ENCODE data around the gene SOX6.

DNA sequence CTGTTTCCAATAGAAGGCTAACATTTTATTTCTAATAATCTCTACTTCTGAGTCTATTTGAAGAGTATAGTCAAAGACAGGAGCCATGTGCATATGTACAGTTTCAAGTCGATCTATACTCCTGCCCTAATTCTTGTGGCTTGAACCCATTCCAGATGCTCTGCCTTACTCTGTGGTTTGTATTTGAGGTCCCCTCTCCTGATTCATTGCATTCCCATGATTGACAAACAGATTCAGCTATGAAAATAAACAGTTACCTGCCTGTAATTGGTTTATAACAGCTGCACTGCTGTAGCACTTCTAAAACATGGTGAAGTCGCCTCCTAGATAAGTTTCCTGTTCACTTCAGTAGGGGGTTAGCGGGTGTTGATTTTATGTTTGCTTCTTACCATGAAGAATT lies 138.7 kb downstream of the SOX6 start:
- TF ChIP-seq, protein P1, sequence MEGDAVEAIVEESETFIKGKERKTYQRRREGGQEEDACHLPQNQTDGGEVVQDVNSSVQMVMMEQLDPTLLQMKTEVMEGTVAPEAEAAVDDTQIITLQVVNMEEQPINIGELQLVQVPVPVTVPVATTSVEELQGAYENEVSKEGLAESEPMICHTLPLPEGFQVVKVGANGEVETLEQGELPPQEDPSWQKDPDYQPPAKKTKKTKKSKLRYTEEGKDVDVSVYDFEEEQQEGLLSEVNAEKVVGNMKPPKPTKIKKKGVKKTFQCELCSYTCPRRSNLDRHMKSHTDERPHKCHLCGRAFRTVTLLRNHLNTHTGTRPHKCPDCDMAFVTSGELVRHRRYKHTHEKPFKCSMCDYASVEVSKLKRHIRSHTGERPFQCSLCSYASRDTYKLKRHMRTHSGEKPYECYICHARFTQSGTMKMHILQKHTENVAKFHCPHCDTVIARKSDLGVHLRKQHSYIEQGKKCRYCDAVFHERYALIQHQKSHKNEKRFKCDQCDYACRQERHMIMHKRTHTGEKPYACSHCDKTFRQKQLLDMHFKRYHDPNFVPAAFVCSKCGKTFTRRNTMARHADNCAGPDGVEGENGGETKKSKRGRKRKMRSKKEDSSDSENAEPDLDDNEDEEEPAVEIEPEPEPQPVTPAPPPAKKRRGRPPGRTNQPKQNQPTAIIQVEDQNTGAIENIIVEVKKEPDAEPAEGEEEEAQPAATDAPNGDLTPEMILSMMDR (conservative IDR thresholded peaks at IDR 0.05; ENCODE audit: low read depth in 2 of 2): no peak
- TF ChIP-seq POLR2AphosphoS5 (IDR thresholded peaks at IDR 0.05; ENCODE audit: low read depth) (no peak), EZH2 (IDR thresholded peaks at IDR 0.05; ENCODE audit: low read depth, unreplicated experiment) (no peak), CREB1 (CRISPR knock-in tag; IDR thresholded peaks at IDR 0.05; ENCODE audit: low read depth) (no peak), JUNB (IDR thresholded peaks at IDR 0.05; ENCODE audit: unreplicated experiment) (no peak), ZNF331 (CRISPR knock-in tag; IDR thresholded peaks at IDR 0.05; ENCODE audit: low read depth) (no peak), EZH2phosphoT487 (IDR thresholded peaks at IDR 0.05; ENCODE audit: unreplicated experiment) (no peak)
- TF ChIP-seq, protein P2, sequence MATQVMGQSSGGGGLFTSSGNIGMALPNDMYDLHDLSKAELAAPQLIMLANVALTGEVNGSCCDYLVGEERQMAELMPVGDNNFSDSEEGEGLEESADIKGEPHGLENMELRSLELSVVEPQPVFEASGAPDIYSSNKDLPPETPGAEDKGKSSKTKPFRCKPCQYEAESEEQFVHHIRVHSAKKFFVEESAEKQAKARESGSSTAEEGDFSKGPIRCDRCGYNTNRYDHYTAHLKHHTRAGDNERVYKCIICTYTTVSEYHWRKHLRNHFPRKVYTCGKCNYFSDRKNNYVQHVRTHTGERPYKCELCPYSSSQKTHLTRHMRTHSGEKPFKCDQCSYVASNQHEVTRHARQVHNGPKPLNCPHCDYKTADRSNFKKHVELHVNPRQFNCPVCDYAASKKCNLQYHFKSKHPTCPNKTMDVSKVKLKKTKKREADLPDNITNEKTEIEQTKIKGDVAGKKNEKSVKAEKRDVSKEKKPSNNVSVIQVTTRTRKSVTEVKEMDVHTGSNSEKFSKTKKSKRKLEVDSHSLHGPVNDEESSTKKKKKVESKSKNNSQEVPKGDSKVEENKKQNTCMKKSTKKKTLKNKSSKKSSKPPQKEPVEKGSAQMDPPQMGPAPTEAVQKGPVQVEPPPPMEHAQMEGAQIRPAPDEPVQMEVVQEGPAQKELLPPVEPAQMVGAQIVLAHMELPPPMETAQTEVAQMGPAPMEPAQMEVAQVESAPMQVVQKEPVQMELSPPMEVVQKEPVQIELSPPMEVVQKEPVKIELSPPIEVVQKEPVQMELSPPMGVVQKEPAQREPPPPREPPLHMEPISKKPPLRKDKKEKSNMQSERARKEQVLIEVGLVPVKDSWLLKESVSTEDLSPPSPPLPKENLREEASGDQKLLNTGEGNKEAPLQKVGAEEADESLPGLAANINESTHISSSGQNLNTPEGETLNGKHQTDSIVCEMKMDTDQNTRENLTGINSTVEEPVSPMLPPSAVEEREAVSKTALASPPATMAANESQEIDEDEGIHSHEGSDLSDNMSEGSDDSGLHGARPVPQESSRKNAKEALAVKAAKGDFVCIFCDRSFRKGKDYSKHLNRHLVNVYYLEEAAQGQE (IDR thresholded peaks at IDR 0.05; ENCODE audit: unreplicated experiment): no peak
- TF ChIP-seq, protein P3, sequence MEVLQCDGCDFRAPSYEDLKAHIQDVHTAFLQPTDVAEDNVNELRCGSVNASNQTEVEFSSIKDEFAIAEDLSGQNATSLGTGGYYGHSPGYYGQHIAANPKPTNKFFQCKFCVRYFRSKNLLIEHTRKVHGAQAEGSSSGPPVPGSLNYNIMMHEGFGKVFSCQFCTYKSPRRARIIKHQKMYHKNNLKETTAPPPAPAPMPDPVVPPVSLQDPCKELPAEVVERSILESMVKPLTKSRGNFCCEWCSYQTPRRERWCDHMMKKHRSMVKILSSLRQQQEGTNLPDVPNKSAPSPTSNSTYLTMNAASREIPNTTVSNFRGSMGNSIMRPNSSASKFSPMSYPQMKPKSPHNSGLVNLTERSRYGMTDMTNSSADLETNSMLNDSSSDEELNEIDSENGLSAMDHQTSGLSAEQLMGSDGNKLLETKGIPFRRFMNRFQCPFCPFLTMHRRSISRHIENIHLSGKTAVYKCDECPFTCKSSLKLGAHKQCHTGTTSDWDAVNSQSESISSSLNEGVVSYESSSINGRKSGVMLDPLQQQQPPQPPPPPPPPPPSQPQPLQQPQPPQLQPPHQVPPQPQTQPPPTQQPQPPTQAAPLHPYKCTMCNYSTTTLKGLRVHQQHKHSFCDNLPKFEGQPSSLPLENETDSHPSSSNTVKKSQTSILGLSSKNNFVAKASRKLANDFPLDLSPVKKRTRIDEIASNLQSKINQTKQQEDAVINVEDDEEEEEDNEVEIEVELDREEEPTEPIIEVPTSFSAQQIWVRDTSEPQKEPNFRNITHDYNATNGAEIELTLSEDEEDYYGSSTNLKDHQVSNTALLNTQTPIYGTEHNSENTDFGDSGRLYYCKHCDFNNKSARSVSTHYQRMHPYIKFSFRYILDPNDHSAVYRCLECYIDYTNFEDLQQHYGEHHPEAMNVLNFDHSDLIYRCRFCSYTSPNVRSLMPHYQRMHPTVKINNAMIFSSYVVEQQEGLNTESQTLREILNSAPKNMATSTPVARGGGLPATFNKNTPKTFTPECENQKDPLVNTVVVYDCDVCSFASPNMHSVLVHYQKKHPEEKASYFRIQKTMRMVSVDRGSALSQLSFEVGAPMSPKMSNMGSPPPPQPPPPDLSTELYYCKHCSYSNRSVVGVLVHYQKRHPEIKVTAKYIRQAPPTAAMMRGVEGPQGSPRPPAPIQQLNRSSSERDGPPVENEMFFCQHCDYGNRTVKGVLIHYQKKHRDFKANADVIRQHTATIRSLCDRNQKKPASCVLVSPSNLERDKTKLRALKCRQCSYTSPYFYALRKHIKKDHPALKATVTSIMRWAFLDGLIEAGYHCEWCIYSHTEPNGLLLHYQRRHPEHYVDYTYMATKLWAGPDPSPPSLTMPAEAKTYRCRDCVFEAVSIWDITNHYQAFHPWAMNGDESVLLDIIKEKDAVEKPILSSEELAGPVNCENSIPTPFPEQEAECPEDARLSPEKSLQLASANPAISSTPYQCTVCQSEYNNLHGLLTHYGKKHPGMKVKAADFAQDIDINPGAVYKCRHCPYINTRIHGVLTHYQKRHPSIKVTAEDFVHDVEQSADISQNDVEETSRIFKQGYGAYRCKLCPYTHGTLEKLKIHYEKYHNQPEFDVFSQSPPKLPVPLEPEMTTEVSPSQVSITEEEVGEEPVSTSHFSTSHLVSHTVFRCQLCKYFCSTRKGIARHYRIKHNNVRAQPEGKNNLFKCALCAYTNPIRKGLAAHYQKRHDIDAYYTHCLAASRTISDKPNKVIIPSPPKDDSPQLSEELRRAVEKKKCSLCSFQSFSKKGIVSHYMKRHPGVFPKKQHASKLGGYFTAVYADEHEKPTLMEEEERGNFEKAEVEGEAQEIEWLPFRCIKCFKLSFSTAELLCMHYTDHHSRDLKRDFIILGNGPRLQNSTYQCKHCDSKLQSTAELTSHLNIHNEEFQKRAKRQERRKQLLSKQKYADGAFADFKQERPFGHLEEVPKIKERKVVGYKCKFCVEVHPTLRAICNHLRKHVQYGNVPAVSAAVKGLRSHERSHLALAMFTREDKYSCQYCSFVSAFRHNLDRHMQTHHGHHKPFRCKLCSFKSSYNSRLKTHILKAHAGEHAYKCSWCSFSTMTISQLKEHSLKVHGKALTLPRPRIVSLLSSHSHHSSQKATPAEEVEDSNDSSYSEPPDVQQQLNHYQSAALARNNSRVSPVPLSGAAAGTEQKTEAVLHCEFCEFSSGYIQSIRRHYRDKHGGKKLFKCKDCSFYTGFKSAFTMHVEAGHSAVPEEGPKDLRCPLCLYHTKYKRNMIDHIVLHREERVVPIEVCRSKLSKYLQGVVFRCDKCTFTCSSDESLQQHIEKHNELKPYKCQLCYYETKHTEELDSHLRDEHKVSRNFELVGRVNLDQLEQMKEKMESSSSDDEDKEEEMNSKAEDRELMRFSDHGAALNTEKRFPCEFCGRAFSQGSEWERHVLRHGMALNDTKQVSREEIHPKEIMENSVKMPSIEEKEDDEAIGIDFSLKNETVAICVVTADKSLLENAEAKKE (CRISPR knock-in tag; IDR thresholded peaks at IDR 0.05): no peak
- TF ChIP-seq, protein P4, sequence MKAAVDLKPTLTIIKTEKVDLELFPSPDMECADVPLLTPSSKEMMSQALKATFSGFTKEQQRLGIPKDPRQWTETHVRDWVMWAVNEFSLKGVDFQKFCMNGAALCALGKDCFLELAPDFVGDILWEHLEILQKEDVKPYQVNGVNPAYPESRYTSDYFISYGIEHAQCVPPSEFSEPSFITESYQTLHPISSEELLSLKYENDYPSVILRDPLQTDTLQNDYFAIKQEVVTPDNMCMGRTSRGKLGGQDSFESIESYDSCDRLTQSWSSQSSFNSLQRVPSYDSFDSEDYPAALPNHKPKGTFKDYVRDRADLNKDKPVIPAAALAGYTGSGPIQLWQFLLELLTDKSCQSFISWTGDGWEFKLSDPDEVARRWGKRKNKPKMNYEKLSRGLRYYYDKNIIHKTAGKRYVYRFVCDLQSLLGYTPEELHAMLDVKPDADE (IDR thresholded peaks at IDR 0.05): no peak

All from GM23338 (cell line).